NT2/D1 (cell line): Measurements from ENCODE around the gene FBH1.
"Not testable (repeated sequence)": the region's sequence is repeated elsewhere in the genome, so short reads cannot be mapped to it uniquely, and the experiment has no call there.

ENCODE experiments used
- DNase-seq: peaks from one replicate; pipeline ENCODE4 v3.0.0-alpha.2; 2011; ENCODE audit warnings: low read depth, low spot score
- H3K27me3 ChIP-seq: 2 replicates; pipeline ENCODE4 v1.6.0; 2011; ENCODE audit warnings: mild to moderate bottlenecking; ENCODE audit not compliant: insufficient read length, insufficient read depth
- H3K36me3 ChIP-seq: 2 replicates; pipeline ENCODE4 v1.6.1; 2011; ENCODE audit warnings: mild to moderate bottlenecking, low read length, mixed read lengths; ENCODE audit not compliant: insufficient read depth, insufficient read length
- H3K4me1 ChIP-seq: 2 replicates; pipeline ENCODE4 v1.5.1; 2011; ENCODE audit not compliant: insufficient read depth, insufficient read length
- H3K4me3 ChIP-seq: 2 replicates; pipeline ENCODE4 v1.5.1; 2011; ENCODE audit warnings: low read depth; ENCODE audit not compliant: insufficient read length
- H3K9ac ChIP-seq: 2 replicates; pipeline ENCODE4 v1.6.0; 2011; ENCODE audit warnings: low read depth; ENCODE audit not compliant: insufficient read length
- H3K9me3 ChIP-seq: 2 replicates; pipeline ENCODE4 v1.5.1; 2011; ENCODE audit warnings: mild to moderate bottlenecking, low read length; ENCODE audit not compliant: insufficient read depth
- SUZ12 ChIP-seq: IDR thresholded peaks from 2 replicates; pipeline ENCODE4 v1.6.1; 2011; ENCODE audit not compliant: insufficient read length, insufficient read depth; ENCODE audit errors: extremely low read depth
- YY1 ChIP-seq: IDR thresholded peaks from 2 replicates; pipeline ENCODE4 v1.6.1; 2011; ENCODE audit not compliant: insufficient read length, insufficient read depth
- ZNF274 ChIP-seq: IDR thresholded peaks from 2 replicates; pipeline ENCODE4 v1.6.1; 2011; ENCODE audit warnings: mild to moderate bottlenecking, low read depth, low read length

Gene FBH1

DNA sequence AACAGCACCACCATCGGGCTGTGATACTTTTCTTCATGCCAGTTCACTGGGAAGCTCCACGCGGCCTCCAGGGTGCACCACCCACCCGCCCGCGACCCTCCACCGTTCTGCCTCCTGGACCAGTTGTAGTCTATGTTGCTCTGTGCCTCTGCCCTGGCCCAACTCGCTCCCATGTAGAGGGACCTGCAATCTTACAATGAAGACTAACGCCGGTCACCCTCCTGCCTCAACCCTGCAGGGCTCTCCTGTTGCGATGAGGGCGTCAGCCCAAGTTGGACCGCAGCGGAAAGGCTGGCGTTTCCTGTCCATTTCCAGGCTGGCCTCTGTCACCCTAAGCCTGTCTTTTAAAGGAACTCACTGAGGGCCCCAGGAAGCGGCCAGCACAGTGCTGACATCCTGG, 52.4 kb downstream of the FBH1 start:
- Histone ChIP-seq H3K9me3 (no peaks in the 10 kb centered on the region), H3K36me3 (peaks cover 14% of the 10 kb centered on the region), H3K4me1 (peaks cover 8% of the 10 kb centered on the region), H3K27me3 (no peaks in the 10 kb centered on the region), H3K9ac (no peak overlapping the region), H3K4me3 (no peak overlapping the region)
- DNase-seq: no peak
- no peak for TF ChIP-seq YY1
- TF ChIP-seq ZNF274: no peak
- no peak for TF ChIP-seq SUZ12

DNA sequence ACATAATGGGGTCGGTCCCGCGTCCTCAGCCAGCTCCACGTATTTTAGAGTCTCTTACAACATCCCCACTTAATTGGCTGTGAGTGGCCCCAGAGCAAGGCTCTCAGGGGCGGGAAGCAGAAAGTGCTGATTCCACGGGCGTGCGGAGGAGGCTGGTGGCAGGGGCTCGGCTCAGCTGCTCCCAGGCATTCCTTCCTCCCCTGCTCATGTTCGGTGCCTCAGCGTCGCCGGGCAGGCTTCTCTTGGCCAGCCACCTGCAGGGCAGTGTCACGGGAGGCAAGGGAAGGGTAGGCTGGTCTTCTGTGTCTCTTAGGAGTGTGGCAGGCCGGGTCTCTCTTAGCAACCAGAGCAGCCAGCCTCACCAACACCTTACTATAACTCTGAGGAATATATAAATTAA, 53.5 kb downstream of the FBH1 start:
- H3K36me3 ChIP-seq: peaks cover 4% of the 10 kb centered on the region
- H3K27me3 ChIP-seq: no peaks in the 10 kb centered on the region
- H3K4me1 ChIP-seq: peaks cover 8% of the 10 kb centered on the region
- no peak overlapping the region for H3K9ac ChIP-seq
- DNase-seq: no peak
- H3K4me3 ChIP-seq: no peak overlapping the region
- TF ChIP-seq ZNF274 (no peak), YY1 (no peak), SUZ12 (no peak)
- H3K9me3 ChIP-seq: no peaks in the 10 kb centered on the region

DNA sequence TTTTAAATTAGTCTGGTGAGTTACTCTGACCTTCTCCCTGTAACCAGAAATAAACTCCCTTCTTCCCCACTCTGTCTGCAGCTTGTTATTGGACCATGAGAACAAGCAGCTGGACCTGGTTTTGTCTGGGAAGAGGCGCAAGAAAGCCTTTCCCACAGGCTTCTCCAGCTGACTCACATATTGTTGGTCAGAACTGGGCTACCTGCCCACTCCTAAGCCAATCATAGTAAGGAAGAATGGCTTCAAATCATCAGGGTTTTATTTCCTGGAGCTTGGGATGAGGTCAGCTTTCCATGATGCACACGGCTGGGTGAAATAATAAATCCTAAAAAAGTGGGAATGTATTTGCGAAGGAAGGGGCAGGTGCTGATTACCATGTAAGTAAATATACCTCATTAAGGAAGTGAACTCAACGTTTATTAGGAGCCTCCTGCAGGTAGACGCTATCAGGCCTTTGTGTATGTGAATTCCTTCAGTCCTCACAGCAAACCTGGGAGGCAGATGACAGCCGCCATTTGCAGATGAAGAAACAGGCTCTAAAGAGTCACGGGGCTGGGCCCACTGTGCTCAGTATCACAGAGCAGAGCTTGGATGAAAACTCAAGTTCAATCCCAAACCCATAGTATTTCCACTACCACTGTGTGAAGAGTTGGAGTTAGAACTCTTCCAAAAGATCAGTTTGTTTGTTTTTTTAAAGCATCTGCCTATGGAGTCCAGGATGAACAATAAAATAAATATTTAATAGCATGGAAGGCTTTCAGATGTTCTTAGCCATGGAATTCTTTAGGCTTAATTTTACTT, 54.5 kb downstream of the FBH1 start:
- DNase-seq: no peak
- no peaks in the 10 kb centered on the region for H3K27me3 ChIP-seq
- no peaks in the 10 kb centered on the region for H3K36me3 ChIP-seq
- H3K9me3 ChIP-seq: no peaks in the 10 kb centered on the region
- peaks cover 13% of the 10 kb centered on the region for H3K4me1 ChIP-seq
- H3K9ac ChIP-seq: no peak overlapping the region
- H3K4me3 ChIP-seq: no peak overlapping the region
- TF ChIP-seq SUZ12: no peak
- no peak for TF ChIP-seq ZNF274
- TF ChIP-seq YY1: no peak

DNA sequence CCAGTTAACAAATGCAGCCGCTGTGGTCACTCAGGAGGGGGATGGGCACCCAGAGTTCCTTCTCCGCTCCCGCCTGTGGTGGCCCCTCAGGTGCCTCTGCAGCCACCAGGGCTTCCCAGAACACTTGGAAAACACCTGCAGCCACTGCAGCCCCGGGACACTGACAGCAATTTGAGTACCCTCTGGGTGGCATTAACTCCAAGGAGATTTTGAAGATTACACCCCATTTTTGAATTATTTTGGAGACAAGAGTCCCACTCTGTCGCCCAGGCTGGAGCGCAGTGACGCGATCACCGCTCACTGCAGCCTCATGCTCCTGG, 55.1 kb downstream of the FBH1 start:
- Histone ChIP-seq H3K9me3 (no peaks in the 10 kb centered on the region), H3K27me3 (no peaks in the 10 kb centered on the region), H3K4me3 (no peak overlapping the region), H3K36me3 (no peaks in the 10 kb centered on the region), H3K9ac (no peak overlapping the region), H3K4me1 (peaks cover 13% of the 10 kb centered on the region)
- DNase-seq: no peak
- TF ChIP-seq YY1 (no peak), ZNF274 (no peak), SUZ12 (no peak)

DNA sequence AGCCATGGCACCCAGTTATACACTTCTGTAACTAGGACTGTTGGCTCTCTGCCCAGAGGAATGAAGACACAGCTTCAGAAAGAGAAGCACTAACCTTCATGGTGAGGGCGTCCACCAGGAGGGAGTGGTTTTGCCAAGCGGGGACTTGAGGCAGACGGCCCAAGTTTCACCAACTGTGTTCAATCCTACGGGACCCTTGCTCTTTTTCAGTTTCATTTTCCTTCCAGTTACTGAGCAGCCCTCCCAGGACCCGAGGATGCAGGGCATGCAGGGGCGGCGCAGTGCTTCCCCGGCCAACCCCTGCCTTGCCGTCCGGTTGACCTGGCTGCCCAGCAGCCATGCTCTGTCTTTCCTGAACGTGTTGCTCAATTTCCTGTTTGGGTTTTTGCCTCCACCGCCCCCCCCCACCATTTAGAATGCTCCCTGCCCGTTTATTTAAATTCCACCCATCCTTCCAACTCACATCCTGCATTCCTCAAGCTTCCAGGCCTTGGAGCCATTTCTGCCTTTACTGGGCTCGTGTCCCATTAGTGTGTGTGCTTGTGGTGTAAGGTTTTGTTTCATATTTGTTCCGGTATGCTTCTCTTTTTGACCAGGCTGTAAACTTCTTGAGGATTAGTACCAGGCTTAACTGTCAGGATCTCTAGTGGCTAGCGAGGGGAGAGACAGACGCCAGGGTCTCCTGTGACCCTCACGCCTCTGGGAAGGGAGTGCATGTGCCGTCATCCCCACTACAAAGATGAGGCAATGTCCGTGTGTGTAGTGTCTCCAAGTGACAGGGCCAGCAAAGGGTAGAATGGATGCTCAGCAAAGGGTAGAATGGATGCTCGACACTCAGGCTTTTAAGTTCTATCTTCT, 55.7 kb downstream of the FBH1 start:
- H3K4me3 ChIP-seq: no peak overlapping the region
- no peaks in the 10 kb centered on the region for H3K9me3 ChIP-seq
- no peaks in the 10 kb centered on the region for H3K36me3 ChIP-seq
- no peak for TF ChIP-seq ZNF274
- TF ChIP-seq SUZ12: no peak
- TF ChIP-seq YY1: no peak
- no peak for DNase-seq
- no peaks in the 10 kb centered on the region for H3K27me3 ChIP-seq
- H3K9ac ChIP-seq: no peak overlapping the region
- H3K4me1 ChIP-seq: peaks cover 13% of the 10 kb centered on the region

DNA sequence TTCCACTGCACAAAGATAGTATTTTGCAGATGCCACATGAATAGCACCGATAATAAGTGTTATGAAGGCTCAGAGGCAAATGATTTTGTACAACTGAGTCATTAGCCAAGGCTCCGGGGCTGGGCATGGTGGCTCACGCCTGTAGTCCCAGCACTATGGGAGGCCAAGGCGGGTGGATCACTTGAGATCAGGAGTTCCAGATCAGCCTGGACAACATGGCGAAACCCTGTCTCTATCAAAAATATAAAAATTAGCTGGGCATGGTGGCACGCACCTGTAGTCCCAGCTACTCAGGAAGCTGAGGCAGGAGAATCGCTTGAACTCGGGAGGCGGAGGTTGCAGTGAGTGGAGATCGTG, 56.4 kb downstream of the FBH1 start:
- not testable (repeated sequence) for H3K9me3 ChIP-seq, H3K4me3 ChIP-seq, H3K36me3 ChIP-seq, DNase-seq, H3K9ac ChIP-seq, H3K27me3 ChIP-seq
- H3K4me1 ChIP-seq: peaks cover 13% of the 10 kb centered on the region

DNA sequence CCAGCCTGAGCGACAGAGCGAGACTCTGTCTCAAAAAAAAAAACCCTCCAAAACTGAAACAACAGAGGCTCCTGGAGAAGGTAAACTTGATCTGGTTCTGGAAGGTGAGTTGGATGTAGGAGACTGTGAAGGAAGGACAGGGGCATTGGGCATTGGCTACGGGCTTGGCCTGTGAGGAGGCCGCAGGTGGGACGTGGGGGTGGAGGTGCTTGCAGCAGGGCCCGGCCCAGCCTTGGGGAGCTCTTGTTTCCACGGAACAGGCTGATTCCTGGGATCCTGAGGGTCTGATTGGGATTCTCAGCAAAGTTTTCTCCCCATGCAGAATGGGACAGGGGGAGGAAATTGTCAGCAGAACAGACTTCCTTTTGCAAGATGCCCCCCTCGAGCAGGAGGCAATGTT, 56.7 kb downstream of the FBH1 start:
- Histone ChIP-seq H3K27me3 (no peaks in the 10 kb centered on the region), H3K4me1 (peaks cover 13% of the 10 kb centered on the region), H3K4me3 (no peak overlapping the region), H3K9ac (no peak overlapping the region), H3K9me3 (no peaks in the 10 kb centered on the region), H3K36me3 (no peaks in the 10 kb centered on the region)
- no peak for DNase-seq
- TF ChIP-seq ZNF274: no peak
- TF ChIP-seq SUZ12: no peak
- no peak for TF ChIP-seq YY1
